ENCODE data around the gene PLSCR2. TPM values are rescaled to one million over a fixed set of nuclear protein-coding genes. Genes with fewer than 3 reads are reported as not detected.
"Not testable (repeated sequence)": the region's sequence is repeated elsewhere in the genome, so short reads cannot be mapped to it uniquely, and the experiment has no call there.

Gene PLSCR2
- total RNA-seq, 3 donors from 2014 or later (not counting 1 experiment from before 2014, with no cell fraction given) = 0.38 TPM; not detected in 2

GRCh38 chr3:146421819-146422759 is 47.3 kb downstream of the PLSCR2 start:
- H3K4me3 Mint-ChIP-seq = no peak overlapping the region
- WGBS (ENCODE audit: insufficient coverage) = 90% methylated on average over 4 of the region's 5 CpGs
- Histone ChIP-seq H3K36me3 (ENCODE audit: control insufficient read depth, insufficient read depth, low read length) (no peaks in the 10 kb centered on the region), H3K9me3 (ENCODE audit: control insufficient read depth, insufficient read depth, low read length) (no peaks in the 10 kb centered on the region), H3K4me1 (ENCODE audit: control insufficient read depth, insufficient read depth, low read length) (no peaks in the 10 kb centered on the region), H3K4me3 (ENCODE audit: low read length) (no peak overlapping the region), H3K27me3 (ENCODE audit: control insufficient read depth, insufficient read depth, low read length) (no peaks in the 10 kb centered on the region), H3K27ac (ENCODE audit: low read length) (no peak overlapping the region)
- H3K4me1 Mint-ChIP-seq = no peaks in the 10 kb centered on the region
- ATAC-seq (no peak), DNase-seq (no peak)
- intact Hi-C loops (cut with micrococcal nuclease) = no loop called here
- peaks cover 2 to 7% of the 10 kb centered on the region in 2 donors for H3K27me3 Mint-ChIP-seq (ENCODE audit: low read depth in 2 of 2)
- H3K36me3 Mint-ChIP-seq = no peaks in the 10 kb centered on the region
- no peak overlapping the region for H3K27ac Mint-ChIP-seq
- H3K9me3 Mint-ChIP-seq = peaks cover 0 to 9% of the 10 kb centered on the region in 2 donors
- no peak for TF ChIP-seq CTCF (IDR thresholded peaks at IDR 0.05)

GRCh38 chr3:146416366-146416765 is 53.0 kb downstream of the PLSCR2 start:
- ATAC-seq = no peak

GRCh38 chr3:146414010-146414409 is 55.4 kb downstream of the PLSCR2 start:
- intact Hi-C loops (cut with micrococcal nuclease) = no loop called here
- Mint-ChIP-seq H3K27ac (no peak overlapping the region), H3K36me3 (peaks cover 8% of the 10 kb centered on the region), H3K27me3 (ENCODE audit: low read depth in 2 of 2) (peaks cover 2 to 4% of the 10 kb centered on the region in 2 donors), H3K4me1 (no peaks in the 10 kb centered on the region), H3K4me3 (no peak overlapping the region), H3K9me3 (peaks cover 2 to 6% of the 10 kb centered on the region in 2 donors)
- DNase-seq (no peak), ATAC-seq (no peak)
- TF ChIP-seq CTCF (IDR thresholded peaks at IDR 0.05) = no peak
- H3K9me3 ChIP-seq (ENCODE audit: control insufficient read depth, insufficient read depth, low read length) = peaks cover 5% of the 10 kb centered on the region
- no peaks in the 10 kb centered on the region for H3K27me3 ChIP-seq (ENCODE audit: control insufficient read depth, insufficient read depth, low read length)
- H3K4me3 ChIP-seq (ENCODE audit: low read length) = no peak overlapping the region
- WGBS (ENCODE audit: insufficient coverage) = 86% methylated on average over 1 of the region's 1 CpG
- no peaks in the 10 kb centered on the region for H3K4me1 ChIP-seq (ENCODE audit: control insufficient read depth, insufficient read depth, low read length)
- H3K27ac ChIP-seq (ENCODE audit: low read length) = no peak overlapping the region
- no peaks in the 10 kb centered on the region for H3K36me3 ChIP-seq (ENCODE audit: control insufficient read depth, insufficient read depth, low read length)

More at GRCh38 chr3:146416366-146416765, 53.0 kb downstream of the PLSCR2 start:
- Histone ChIP-seq H3K27me3 (ENCODE audit: control insufficient read depth, insufficient read depth, low read length) (no peaks in the 10 kb centered on the region), H3K36me3 (ENCODE audit: control insufficient read depth, insufficient read depth, low read length) (no peaks in the 10 kb centered on the region), H3K9me3 (ENCODE audit: control insufficient read depth, insufficient read depth, low read length) (peaks cover under 1% of the 10 kb centered on the region), H3K4me3 (ENCODE audit: low read length) (no peak overlapping the region), H3K4me1 (ENCODE audit: control insufficient read depth, insufficient read depth, low read length) (no peaks in the 10 kb centered on the region), H3K27ac (ENCODE audit: low read length) (no peak overlapping the region)
- no peak for DNase-seq
- WGBS (ENCODE audit: insufficient coverage) = 67% methylated on average over 1 of the region's 2 CpGs
- Mint-ChIP-seq H3K4me1 (no peaks in the 10 kb centered on the region), H3K36me3 (peaks cover 8% of the 10 kb centered on the region), H3K4me3 (no peak overlapping the region), H3K9me3 (peaks cover 2 to 8% of the 10 kb centered on the region in 2 donors), H3K27me3 (ENCODE audit: low read depth in 2 of 2) (peaks cover 2 to 7% of the 10 kb centered on the region in 2 donors), H3K27ac (no peak overlapping the region)
- intact Hi-C loops (cut with micrococcal nuclease) = no loop called here
- no peak for TF ChIP-seq CTCF (IDR thresholded peaks at IDR 0.05)

- ATAC-seq; H3K27ac Mint-ChIP-seq; H3K4me3 Mint-ChIP-seq; H3K36me3 Mint-ChIP-seq; H3K4me3 ChIP-seq (ENCODE audit: low read length); H3K27ac ChIP-seq (ENCODE audit: low read length); H3K36me3 ChIP-seq (ENCODE audit: control insufficient read depth, insufficient read depth, low read length); H3K4me1 Mint-ChIP-seq; intact Hi-C loops (cut with micrococcal nuclease); H3K4me1 ChIP-seq (ENCODE audit: control insufficient read depth, insufficient read depth, low read length); DNase-seq; H3K27me3 ChIP-seq (ENCODE audit: control insufficient read depth, insufficient read depth, low read length); H3K27me3 Mint-ChIP-seq (ENCODE audit: low read depth in 2 of 2); H3K9me3 Mint-ChIP-seq; H3K9me3 ChIP-seq (ENCODE audit: control insufficient read depth, insufficient read depth, low read length): not testable (repeated sequence)
- 96% methylated on average over 5 of the region's 5 CpGs for WGBS (ENCODE audit: insufficient coverage)
Observed at GRCh38 chr3:146412711-146413110, 56.6 kb downstream of the PLSCR2 start.
